H1 (cell line): ENCODE measurements around the gene MMP19.

Experiments
- ATF3 ChIP-seq: IDR thresholded peaks from 2 replicates; pipeline ENCODE4 v1.6.1; 2011; ENCODE audit warnings: low read depth, mild to moderate bottlenecking, low read length; ENCODE audit not compliant: insufficient read depth
- CREB1 ChIP-seq: IDR thresholded peaks from 2 replicates; pipeline ENCODE4 v1.6.1; 2012; ENCODE audit warnings: inconsistent platforms
- GABPA ChIP-seq: IDR thresholded peaks from 2 replicates; pipeline ENCODE4 v1.6.1; 2011; ENCODE audit warnings: mild to moderate bottlenecking, low read length, moderate library complexity, borderline replicate concordance; ENCODE audit not compliant: insufficient read depth
- GTF2F1 ChIP-seq: IDR thresholded peaks from 2 replicates; pipeline ENCODE4 v1.6.1; 2012; ENCODE audit warnings: low read depth, low read length, improper control_type of control experiment, borderline replicate concordance
- POLR2A ChIP-seq, 2 experiments: IDR thresholded peaks; 1 replicate in 1 of 2; 2 replicates in 1 of 2; pipeline ENCODE4 v1.6.1; 2011; ENCODE audit warnings: low read depth in 2 of 2, low read length in 2 of 2, mild to moderate bottlenecking in 2 of 2; ENCODE audit errors: control extremely low read depth in 1 of 2
- TEAD4 ChIP-seq: IDR thresholded peaks from 2 replicates; pipeline ENCODE4 v1.6.1; 2012; ENCODE audit warnings: low read depth, low read length, inconsistent platforms, mixed read lengths

DNA sequence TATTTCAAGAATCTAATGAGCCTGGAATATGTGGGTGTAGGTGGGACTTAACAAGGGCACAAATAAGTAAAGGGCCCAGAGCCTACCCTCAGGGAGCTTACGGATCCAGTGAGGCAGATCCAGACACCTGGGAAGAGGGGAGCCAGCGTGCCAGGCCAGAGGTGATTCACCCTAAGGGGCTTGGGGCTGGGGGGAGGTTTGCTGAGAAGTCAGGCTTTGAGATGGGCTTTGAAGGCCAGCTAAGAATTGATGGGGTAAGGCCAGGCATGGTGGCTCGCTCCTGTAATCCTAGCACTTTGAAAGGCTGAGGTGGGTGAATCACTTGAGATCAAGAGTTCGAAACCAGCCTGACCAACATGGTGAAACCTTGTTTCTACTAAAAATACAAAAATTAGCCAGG lies 695 bp upstream of the MMP19 start:
- TF ChIP-seq CREB1 = no peak
- no peak for TF ChIP-seq POLR2A (IDR thresholded peaks at IDR 0.05; ENCODE audit: control extremely low read depth in 1 of 2, low read depth in 2 of 2, low read length in 2 of 2)
- TF ChIP-seq ATF3 = no peak
- no peak for TF ChIP-seq GABPA
- no peak for TF ChIP-seq GTF2F1
- TF ChIP-seq TEAD4 = no peak
